GM18520 (cell line): Measurements from ENCODE around the gene PANK2.
A peak's percentile ranks its signal among the peaks of the same experiment; 100 is the strongest.
"Not testable (repeated sequence)": the region's sequence is repeated elsewhere in the genome, so short reads cannot be mapped to it uniquely, and the experiment has no call there.

ENCODE experiments used
- ATAC-seq: cut with Tn5 transposase; IDR thresholded peaks from one replicate; pipeline ENCODE4 v1.9.1; 2021; ENCODE audit not compliant: unreplicated experiment

PANK2 gene

GRCh38 chr20:3869839-3870634 lies 19.1 kb upstream of the PANK2 start:
- ATAC-seq: no peak

- no peak for ATAC-seq
These were observed 17.5 kb upstream of the PANK2 start for GRCh38 chr20:3871550-3872265.

- no peak for ATAC-seq
These were observed 15.7 kb upstream of the PANK2 start for GRCh38 chr20:3873507-3873906.

GRCh38 chr20:3874194-3874844 lies 14.9 kb upstream of the PANK2 start:
- ATAC-seq: no peak

DNA sequence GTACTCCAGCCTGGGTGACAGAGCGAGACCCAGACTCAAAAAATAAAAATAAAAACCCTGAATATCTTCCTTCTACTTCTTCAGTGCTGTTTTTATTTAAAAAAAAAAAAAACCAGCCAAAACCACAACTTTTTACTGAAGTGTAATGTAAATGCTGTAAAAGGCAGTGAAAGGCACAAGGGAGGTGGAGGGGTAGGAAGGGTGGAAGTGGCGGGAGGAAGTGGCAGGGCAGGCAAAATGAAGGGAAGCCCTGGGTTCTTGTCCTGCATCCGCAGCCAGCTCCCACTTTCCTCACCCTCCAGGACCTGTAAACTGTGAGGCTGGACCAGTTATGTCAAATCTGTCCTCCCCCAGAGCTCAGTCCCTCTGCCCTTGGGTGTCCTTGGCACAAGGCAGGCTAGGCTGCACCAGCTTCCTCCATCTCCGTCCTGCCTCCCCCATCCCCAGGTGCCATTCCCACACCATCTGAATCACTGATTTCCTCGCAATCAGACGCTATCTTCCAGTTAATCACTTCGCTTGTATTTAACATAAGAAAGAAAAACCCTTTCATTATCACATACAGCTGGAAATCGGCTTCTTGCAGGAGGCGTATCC lies 13.7 kb upstream of the PANK2 start:
- ATAC-seq: no peak

DNA sequence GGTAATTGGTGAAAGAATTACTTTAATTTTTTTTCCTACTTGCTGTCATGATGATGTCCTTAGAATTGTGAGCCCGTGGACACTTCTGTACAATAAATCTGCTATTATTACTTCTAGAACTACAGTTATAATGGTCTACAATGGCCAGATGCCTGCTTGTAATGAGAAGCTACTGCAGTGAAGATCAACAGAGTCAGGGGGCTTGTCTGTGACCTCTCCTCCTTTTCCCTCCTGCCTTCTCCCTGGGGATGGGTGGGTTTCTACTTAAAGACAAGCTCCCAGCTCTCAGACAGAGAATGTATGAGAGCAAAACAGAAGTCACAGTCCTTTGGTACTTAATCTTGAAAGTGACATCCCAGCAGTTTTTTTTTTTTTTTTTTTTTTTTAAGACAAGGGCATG lies 13.2 kb upstream of the PANK2 start:
- ATAC-seq: no peak

DNA sequence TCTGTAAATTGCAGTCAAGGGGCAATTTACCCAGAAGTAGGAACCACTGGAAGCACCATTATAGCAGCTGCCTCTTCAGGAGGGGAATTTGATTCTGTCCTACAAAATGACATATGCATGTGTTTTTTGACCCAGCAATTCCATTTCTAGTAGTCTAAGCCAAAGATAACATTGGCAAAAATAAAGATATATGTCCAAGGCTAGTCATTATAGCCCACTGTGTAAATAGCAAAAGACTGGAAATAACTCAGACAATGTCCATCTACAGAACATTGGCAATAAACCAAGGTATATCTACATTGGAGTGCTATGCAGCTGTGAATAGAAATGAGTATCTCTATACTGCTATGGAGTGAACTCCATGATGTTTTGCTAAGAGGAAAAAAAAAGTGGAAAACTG lies 12.5 kb upstream of the PANK2 start:
- no peak for ATAC-seq

GRCh38 chr20:3878921-3879274 lies 10.3 kb upstream of the PANK2 start:
- ATAC-seq: not testable (repeated sequence)

DNA sequence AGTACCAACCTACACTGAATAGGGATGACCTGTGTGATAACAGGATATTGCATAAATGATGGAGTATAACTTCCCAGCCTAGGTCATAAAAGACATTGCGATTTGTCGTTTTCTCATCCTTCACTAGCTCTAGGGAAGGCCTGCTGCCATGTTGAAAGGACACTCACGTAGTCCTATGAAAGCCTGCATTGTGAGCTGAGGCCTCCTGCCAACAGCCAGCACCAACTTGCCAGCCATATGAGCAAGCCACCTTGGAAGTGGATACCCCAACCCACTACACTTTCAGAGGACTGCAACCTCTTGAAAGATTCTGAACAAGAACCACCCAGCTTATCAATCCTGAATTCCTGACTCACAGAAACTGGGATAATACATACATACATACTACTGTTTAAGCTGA lies 3.5 kb upstream of the PANK2 start:
- ATAC-seq: no peak

- ATAC-seq: no peak
These were observed 1.1 kb upstream of the PANK2 start for GRCh38 chr20:3887876-3888620.

- peak; percentile 0 for ATAC-seq
These were observed 556 bp downstream of the PANK2 start for GRCh38 chr20:3889489-3890397.

GRCh38 chr20:3890398-3890751 lies 1.2 kb downstream of the PANK2 start:
- no peak for ATAC-seq

DNA sequence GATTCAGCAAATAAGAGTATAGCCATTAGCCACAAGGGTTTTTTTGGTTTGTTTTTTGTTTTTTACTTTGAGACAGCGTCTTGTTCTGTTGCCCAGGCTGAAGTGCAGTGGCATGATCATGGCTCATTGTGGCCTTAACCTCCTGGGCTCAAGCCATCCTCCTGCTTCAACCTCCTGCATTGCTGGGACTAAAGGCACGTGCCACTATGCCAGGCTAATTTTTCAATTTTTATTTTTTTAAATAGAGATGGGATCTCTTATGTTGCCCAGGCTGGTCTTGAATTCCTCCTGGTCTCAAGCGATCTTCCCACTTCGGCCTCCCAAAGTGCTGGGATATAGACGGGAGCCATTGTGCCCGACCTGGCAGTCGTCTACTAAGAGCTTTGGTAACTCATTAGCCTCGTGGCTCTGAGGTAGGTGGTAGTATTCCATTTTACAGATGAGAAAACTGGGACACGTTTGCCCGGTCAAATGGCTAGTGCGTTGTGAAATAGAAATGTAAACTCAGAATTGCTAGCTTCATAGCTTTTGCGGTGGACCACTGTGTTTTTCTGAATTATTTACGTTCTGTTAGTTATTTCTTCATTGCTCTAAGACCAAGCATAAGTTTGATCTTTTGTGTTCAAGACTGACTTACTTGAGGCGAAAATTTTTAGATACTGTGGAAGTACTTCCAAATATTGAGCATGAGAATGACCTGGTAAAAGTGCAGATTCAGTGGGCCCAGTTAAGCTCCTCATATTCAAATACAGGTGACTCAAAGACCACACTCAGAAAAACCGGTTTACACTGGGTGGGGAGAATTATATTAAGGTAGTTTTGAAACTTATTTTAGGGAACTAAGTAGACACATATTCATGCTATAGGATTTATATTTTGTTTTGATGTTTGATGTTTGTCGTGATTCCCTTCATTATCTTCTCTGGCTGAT lies 2.1 kb downstream of the PANK2 start:
- no peak for ATAC-seq

DNA sequence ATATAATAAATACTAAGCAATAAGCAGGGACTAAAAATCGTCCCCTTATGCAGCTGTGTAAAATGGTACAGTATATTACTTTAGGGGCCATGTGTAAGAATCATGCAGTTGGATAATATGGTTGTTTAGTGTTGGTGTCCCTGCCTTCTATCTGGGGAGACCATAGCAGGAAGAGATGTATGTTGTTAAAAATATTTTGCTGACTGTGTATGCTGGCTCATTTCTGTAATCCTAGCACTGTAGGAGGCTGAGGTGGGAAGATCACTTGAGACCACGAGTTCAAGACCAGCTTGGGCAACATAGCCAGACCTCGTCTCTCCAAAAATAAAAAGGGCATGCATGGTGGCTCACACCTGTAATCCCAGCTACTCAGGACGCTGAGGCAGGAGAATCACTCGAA lies 5.6 kb downstream of the PANK2 start:
- ATAC-seq: no peak

- ATAC-seq: no peak
These were observed 7.1 kb downstream of the PANK2 start for GRCh38 chr20:3896302-3896701.

- ATAC-seq: no peak
These were observed 7.8 kb downstream of the PANK2 start for GRCh38 chr20:3896853-3897583.

DNA sequence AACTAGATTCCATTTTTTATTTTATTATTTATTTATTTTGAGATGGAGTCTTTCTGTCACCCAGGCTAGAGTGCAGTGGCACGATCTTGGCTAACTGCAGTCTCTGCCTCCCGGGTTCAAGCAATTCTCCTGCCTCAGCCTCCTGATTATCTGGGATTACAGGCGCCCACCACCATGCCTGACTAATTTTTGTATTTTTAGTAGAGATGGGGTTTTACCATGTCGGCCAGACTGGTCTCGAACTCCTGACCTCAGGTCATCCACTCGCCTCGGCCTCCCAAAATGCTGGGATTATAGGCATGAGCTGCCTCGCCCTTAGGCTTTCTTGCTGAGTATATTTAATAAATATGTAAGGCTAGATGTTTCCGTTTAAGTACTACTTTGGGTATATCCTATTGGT lies 9.0 kb downstream of the PANK2 start:
- not testable (repeated sequence) for ATAC-seq

- no peak for ATAC-seq
These were observed 9.5 kb downstream of the PANK2 start for GRCh38 chr20:3898639-3899038.
